Astrocyte of the cerebellum (primary cell): ENCODE measurements around the gene GMIP.

Experiments used
- DNase-seq: peaks from one replicate; pipeline ENCODE4 v3.0.0-alpha.2; 2011; ENCODE audit warnings: low read depth
- H3K4me3 ChIP-seq: 2 replicates; pipeline ENCODE4 v1.5.1; 2011; ENCODE audit warnings: mild to moderate bottlenecking, low read depth, low read length, moderate library complexity
- in situ Hi-C: cut with HindIII; loops from 2 replicates; pipeline ENCODE4 v1.10.0; 2017; ENCODE audit warnings: low sequenced_read_pairs
- TF ChIP-seq, protein P1 (sequence below): IDR thresholded peaks from 2 replicates; pipeline ENCODE4 v1.5.1; 2012; ENCODE audit warnings: low read length, low read depth, moderate library complexity, mild to moderate bottlenecking; ENCODE audit errors: missing control alignments

The GMIP gene

DNA sequence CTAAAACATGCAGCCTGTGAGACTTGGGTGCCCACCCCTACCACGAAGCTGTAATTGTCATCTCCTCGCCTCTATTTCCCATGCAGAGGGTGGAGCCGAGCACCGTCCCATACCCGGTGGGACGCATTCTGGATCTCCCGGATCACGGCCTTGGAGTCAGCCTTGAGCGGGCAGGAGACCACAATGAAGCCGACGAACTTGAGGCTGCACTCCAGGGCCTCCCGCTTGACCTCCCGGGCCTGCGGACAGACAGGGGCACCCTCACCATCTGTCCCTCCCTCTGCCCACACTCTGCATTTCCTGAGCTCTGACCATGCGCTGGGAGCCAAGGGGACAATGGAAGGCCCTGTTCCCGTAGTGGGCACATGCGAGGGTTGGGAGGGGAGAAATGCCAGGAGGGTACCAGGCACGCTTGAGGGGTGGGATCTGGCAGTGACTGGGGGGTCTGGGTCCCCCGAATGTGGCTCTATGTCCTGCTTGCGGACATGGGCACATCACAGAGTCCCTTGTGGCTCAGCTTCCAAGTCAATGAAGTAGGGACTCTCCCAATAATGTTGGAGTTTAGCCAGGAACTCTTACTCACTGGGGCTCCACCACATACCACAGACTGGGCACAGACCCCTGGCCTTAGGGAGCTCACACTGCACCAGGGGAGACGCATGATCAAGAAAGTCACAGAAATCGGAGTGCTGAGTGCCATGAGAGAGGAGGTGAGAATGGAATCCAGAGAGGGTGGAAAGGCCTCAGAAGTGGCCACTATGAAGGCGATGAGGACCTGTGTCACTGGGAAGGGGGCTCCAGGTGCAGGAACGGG lies 9.2 kb upstream of the GMIP start:
- in situ Hi-C loops: no loop called here
- TF ChIP-seq, protein P1, sequence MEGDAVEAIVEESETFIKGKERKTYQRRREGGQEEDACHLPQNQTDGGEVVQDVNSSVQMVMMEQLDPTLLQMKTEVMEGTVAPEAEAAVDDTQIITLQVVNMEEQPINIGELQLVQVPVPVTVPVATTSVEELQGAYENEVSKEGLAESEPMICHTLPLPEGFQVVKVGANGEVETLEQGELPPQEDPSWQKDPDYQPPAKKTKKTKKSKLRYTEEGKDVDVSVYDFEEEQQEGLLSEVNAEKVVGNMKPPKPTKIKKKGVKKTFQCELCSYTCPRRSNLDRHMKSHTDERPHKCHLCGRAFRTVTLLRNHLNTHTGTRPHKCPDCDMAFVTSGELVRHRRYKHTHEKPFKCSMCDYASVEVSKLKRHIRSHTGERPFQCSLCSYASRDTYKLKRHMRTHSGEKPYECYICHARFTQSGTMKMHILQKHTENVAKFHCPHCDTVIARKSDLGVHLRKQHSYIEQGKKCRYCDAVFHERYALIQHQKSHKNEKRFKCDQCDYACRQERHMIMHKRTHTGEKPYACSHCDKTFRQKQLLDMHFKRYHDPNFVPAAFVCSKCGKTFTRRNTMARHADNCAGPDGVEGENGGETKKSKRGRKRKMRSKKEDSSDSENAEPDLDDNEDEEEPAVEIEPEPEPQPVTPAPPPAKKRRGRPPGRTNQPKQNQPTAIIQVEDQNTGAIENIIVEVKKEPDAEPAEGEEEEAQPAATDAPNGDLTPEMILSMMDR: no peak
- no peak overlapping the region for H3K4me3 ChIP-seq
- DNase-seq: no peak

DNA sequence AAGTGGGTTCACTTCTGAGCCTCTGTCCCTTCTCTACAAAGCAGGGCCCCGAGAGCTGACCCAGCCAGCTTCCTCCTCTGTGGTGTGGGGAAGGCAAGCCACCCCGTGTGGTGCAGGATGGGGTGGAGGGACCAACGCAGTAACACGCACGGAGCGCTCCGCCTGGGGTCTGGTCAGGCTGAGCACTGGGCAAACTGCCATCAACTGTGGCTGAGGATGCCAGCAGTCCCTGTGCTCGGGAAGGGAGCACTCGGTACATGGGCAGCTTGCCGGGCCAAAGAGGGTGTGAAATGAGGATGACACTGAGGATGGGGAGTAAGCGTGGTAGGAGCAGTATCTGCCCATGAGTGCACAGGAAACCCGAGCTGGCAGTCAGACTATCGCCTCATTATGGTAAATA lies 7.6 kb upstream of the GMIP start:
- TF ChIP-seq, protein P1: no peak
- in situ Hi-C loops: no loop called here
- no peak overlapping the region for H3K4me3 ChIP-seq
- DNase-seq: no peak

DNA sequence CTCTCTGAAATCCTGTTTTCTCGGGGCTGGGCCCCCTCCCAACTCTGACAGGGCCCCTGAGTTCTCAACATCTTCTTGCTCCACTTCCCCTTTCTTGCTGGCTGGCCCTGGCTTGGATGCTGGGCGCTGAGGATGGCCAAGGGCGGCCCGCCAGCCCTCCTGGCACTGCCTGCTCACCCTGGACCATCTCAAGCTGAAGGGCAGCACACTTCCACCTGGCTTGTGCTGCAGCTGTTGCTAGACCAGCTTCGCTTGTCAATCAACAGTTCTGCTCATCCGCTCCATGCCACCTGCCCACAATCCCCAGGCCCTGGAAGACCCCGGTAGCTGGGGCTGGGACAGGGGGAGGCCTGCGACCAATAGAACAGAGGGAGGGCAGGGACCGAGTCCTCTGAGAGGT lies 6.9 kb upstream of the GMIP start:
- no peak for DNase-seq
- no peak overlapping the region for H3K4me3 ChIP-seq
- in situ Hi-C loops: no loop called here
- TF ChIP-seq, protein P1: no peak

DNA sequence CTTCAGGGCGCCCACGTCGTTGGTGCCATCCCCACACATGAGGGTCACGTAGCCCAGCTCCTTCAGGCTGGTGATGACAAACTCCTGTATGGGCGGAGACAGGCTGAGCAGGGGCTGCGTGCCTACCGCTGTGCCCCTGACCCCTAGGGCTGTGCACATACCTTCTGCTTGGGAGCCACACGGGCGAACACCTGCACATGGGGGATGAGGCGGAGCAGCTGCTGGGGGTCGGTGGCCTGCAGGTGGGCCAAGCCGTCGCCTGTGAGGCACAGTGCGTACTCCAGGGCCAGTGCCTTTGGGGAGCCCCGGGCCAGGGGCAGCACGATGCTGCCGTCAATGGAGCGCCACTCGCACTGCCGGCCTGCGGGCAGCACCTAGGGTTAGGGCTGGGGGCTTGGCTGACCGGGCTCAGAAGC lies 6.1 kb upstream of the GMIP start:
- TF ChIP-seq, protein P1: no peak
- H3K4me3 ChIP-seq: no peak overlapping the region
- in situ Hi-C loops: no loop called here
- DNase-seq: no peak

DNA sequence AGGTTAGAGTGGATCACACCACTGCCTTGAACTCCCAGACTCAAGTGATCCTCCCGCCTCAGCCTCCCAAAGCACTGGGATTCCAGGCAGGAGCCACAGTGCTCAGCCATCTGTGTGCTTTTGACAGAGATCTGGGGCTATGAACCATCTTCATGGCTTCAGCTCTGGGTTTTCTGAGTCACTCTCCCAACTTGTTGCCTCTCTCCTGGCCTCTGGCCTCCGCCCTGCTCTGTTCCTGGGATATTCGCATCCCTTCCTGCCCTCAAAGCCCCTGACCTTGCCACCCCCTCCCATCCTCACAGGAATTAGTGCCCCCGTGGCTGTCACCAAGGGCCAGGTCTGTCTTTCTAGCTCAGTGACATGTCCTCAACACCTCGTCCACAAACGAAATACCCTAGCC lies 5.7 kb upstream of the GMIP start:
- in situ Hi-C loops: no loop called here
- H3K4me3 ChIP-seq: no peak overlapping the region
- TF ChIP-seq, protein P1: no peak
- DNase-seq: no peak

DNA sequence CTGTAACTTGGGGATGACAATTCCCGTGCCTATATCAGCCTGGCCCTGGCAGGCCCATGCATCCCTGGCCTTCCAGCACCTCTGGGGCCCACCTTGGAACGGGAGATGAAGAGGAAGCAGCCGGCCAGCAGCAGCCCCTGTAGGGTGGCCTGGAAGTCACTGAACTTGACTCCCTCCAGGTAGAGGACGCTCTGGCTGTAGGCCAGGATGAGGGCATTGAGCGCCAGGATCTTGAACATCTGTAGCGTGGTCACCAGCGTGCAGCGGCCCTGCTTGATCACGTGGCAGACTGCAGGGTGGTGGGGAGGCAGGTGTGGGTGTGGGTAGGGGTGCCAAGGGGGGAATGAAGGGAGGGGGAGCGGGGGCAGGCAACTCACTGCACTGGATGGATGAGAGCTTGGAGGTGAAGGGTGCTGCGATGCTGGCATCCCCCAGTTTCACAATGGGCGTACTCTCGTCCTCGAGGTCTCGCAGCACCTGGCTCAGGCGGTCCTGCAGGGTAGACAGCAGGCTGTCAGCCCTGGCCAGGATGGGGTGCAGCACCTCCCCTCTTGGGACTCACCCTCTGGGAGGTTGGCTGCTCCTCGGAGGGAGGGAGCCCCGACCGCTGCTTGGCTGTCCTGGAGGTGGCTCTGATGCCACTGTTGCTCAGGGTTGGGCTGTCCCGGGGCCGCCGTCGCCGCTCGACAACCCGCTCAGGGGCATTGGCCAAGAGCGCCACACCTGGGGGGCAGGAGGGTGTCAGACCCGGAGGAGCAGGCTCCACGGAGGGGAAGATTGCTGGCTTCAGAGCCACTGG lies 3.8 kb upstream of the GMIP start:
- DNase-seq: no peak
- no peak overlapping the region for H3K4me3 ChIP-seq
- TF ChIP-seq, protein P1: no peak
- in situ Hi-C loops: no loop called here
